IPS-NIHi7 (cell line): Measurements from ENCODE around the gene CAMTA1.

Experiments
- DNase-seq: peaks from one replicate; pipeline ENCODE4 v3.0.0; 2012; ENCODE audit warnings: mixed read lengths; ENCODE audit errors: extremely low spot score

CAMTA1 gene

DNA sequence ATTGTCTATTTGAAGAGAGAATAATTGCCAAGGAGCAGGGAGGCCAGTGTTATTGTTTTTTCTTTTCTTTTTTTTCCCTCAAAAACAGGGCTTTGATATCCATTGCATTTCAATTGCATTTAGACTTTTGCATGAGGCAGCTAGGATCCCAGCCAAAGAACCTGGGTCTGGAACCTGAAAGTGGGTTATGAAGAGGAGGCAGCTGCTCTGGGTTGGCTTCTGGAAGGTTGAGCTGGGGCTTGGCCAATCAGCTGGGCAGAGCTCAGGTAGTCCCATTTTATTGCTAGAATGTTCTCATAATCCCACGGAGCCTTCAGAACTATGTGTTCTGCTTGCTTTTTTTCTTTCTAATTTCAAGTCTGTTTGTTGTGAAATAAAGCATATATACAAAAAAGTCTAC is 218.9 kb downstream of the CAMTA1 start:
- DNase-seq = no peak

DNA sequence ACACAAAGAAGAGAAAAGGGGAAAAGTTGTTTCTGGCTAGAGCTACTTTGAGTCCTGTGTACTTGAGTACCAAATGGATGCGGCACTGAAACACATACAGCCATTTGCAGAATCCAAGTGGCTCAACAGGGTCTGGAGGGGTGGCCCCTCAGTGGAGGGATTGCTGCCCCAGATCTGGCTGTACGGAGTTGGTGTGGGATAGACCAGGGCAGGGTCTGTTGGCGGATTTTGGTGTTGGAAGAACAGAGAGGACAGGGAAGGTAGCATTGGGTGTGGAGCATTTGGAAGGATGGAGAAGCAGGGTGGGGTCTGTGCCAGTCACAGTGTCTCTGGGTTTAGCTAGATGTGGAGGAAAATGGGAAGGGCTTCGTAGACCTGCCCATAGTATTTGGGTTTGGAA is 220.5 kb downstream of the CAMTA1 start:
- no peak for DNase-seq

DNA sequence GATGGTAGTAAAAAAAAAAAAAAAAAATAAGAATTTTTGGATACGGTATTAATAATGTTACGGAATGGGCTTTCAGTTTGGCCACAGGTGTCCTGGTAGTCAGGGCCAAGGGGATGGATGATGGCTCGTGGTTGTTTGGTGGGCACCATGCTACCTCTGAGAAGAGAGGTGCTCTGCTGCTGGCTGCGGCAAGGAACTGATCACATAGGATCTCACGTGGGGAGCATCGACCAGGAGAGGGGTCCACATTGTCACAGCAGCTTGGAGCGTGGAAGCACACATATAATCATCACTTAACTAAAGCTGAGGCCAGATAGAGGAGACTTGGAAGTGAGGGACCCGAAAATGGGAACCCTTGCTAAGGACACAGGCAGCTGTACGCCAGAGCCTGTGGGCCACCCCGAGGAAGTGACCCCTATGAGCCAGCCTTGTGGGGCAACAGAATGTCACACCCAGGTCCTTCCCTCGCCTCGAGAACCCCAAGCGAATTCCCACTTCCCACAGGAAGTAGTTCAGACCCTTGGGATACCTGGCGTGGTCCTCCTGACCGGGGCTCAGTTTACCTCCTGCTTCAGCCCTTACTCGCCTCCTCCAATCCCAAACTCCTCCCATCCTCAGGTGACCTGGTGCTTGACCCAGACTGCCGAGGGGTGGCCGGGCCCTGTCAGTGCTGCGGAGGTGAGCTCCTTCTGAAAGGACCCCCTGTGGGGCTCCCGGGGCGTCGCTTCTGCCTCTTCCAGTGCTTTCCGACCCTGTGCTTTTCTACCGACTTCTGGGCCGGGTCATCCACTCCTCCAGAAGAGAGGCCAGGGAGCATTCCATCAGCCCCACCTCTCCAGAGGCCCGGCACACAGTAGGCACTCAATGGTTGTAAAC is 222.0 kb downstream of the CAMTA1 start:
- no peak for DNase-seq

DNA sequence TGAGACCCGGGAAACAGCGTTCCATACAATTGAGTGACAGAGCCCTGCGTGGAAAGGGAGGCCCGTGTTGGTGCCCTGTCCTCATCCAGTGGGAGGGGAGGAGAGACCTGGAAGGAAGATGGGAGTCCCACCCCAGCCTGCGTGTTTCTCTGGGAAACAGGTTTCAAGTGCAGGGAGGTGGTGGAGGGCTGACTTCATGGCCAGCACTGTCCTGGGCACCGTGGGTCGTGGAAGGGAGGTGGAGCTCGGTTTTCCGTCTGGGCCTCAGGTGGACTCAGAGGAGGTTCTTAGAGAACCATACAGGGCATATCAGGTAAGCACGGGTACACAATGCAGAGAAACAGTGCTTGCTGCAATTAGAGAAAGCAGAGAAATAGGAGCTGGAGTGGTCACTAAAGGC is 222.6 kb downstream of the CAMTA1 start:
- DNase-seq = no peak

DNA sequence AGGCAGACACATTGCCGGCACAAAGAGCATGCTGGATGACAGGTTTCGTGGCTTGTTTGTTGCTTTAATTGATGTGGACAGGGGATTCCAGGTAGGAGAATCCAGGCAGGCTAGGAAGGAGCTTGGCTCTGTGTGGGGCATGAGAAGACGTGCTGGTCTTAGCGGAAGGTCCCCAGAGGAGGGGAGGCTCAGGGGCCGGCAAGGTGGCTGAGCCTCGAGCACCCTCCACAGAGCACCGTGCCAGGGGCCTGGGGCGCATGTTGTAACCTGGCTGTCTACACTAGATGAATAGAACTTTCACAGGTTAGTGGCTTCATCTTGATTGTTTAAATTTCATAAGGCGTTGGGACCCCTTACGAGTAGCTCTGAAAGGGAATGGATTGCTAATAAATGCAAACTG is 223.1 kb downstream of the CAMTA1 start:
- no peak for DNase-seq

DNA sequence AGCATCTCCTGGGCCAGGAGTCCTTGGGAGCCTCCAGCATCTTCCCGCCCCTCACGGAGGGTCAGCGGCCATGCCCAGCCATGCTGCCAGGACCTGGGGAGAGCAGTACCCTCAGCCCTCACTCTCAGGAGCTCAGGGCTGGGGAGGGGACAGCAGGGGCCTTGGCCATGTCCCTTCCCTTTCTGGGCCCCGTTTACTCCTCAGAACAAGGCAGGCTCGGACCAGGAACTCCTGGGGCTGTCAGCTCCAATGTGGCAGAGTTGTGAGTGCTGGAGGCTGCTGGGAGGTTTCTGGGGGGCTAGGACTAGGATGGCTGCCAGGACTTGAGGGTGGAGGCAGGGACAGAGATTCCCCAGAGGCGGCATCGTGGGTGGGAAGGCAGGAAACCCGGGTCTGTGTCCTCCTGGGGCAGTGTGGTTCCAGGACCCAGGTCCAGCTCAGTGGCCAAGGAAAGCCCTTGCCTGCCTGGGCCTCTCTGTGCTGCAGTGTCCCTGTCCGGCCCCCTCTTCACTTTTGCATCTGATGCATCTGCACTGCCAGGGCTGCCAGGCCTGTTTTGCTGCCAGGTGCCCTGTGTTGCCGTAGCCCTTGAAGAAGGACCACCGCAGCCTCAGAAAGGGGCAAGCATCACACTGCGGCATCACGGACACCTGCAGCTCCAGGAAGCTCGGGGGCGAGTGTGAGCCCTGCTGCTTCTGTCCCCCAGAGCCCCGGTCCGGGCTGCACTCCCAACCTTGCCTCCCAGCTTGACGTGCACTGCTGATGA is 223.9 kb downstream of the CAMTA1 start:
- no peak for DNase-seq

DNA sequence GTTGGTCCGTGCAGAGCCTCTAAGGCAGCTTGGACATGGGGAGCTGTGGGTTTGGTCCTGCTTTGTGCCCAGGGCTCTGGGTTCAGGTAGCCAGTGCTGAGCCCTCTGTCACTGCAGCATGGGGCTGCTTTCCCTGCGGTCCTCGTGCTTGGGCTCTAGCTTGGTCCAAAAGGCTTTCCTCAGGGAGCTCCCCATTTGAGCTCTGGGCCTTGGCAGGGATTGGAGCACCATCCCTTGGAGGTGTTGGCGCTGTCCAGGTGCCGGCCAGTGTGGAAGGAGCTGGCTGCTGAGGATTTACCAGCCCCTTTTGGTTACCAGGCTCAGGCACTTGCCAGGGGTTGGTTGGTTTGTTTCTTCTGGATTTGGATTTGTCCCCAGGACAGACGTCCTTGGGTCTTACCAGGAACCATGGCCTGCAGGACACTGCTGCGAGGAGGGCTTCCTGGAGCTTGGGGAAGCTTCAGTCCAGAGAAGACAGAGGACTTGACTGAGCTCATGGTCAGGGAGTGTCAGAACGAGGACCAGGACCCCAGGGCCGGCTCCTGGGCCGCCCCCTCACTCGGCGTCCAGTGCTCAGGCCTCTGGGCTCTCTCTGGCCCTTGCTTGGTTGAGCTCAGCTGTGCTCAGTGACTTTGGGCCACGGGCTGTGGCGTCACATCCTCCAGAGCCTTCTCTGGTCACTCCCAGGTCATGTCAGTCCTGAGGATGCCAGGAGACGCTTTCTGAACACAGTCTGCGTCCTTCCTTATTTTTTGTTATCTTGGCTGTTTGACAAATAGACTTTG is 224.7 kb downstream of the CAMTA1 start:
- no peak for DNase-seq

DNA sequence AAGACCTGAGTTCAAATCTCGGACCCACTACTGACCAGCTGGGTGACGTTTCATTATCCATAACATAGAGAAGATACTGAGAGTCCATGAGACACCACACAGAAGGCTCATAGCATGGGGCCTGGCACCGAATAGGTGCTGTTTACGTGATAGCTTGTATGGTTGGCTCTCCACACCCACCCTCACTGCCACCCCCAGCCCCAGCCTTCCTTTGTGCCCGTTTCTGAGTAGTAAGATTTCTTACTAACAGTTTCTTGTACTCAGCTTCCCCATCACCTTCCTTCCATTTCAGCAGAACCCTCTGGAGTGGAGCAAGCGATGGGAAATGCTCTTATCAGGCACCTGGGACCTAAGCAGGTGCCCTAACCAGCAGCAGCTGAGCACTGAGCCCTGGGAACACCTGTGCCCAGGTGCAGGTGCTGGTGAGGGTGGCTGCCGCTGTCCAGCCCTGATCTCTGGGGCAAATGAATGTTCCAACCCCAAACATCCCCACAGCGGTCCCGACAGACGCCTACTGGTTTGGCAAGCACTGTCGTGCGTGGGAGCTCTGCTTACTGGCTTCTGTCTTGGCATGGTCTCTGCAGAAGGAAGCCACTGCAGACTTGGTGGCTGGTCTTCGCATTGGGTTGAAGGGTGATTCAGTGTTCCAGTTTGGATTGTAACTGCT is 225.4 kb downstream of the CAMTA1 start:
- no peak for DNase-seq

DNA sequence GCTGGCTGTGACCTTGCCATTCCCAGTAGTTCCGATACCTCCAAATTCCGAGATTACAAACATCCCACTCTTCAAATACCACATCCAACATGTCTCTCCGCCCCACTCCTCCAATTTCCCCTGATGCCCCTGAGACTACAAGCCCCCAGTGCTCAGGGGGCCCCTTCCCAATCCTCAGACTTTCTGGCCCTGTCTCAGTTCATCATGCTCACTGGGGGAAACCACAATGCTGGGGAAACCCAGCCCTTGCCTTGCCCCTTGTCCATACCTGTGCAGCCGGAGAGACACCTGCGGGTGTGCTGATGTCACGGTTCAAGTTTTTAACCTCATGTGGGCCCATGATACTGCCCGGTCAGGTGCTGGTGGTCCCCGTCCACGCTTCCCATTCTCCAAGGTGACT is 226.6 kb downstream of the CAMTA1 start:
- DNase-seq = peak; percentile 2

DNA sequence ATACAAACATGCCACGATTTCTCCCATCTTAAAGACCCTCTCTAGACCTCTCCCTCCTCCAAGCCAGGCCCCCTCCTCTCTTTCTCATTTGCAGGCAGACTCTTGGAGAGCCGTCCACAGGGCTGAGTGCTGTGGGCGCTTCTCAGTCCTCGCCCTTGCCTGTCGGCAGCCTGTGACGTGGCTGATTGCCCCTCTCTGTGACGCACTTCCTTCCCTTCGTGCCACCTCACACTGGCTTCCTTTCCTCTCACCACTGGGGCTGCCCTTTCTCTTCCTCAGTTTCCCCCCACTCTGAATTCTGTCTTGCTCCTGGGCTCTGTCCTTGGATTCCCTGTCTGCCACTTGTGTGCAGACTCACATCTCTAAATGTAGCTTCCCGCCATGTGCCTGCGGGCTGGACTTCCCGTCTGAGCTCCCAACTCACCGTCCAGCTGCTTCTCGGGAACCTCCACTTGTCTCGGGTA is 227.2 kb downstream of the CAMTA1 start:
- peak; percentile 9 for DNase-seq

DNA sequence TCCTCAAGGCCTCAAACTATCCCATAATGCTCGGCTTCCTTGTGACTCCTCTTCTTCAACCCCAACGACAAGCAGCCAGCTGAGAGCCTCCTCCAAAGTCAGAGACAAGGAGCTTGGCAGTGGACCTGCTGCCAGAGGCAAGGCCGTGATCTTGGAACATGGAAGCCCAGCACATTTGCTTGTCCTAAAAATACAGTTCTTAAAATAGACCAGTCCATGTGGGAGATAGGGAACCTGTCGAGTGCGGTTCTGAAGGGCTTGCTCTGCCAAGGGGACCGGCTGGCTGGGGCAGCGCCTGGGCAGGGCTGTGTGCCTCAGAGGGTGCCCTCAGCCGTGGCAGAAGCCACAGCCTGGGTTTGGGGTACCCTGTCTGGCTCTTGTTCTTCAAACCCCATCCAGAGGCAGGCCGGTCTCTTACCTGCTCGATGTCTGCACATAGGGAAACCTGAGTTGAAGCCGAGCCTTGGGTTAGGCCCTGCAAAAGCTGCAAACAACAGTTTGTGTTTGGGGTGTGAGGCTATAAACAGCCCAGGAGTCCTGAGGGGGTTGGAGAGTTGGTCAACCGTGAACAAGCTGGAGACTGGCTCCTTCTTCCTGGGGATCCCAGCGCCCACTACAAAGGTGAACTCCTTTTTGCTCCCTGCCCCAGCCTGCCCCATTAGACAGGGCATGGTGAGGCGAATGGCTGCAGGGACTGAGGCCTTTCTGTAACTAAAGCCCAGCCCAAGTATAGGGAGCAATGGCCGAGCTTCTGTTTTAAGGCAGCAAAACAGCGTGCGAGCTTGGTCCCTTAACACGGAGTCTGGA is 228.8 kb downstream of the CAMTA1 start:
- DNase-seq = no peak

DNA sequence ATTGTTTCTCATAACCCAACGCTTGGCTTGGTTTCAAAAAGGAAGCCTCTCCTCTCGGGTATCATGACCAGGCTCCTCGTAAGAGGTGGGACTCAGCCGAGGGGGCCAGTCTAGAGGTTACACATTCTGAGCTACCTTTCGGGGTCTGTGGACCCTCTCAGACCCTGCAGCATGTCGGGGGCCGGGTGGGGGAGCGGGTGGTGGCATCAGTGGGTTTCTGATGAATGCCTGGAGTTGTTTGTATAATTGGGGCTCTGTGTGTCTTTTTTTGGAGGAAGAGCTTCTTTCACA is 229.3 kb downstream of the CAMTA1 start:
- DNase-seq = peak; percentile 6

DNA sequence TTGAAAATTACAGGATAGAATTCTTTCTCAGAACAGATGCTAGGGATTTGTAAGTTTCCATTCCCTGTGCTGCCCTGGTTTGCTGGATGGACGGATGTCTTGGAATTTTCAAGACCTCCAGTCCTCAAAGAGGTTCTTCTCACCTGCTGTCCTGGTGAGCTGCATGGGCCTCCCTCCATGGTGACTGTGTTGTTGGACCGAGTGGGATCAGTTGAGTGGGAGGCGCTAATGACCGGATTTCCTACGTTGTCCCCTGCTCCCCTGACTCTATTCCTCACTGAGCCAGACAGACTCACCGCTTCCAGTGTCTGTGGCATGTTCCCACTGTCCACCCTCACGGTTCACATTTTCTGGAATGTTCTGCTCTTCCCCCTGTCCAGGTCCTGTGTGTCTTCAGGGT is 229.8 kb downstream of the CAMTA1 start:
- peak; percentile 9 for DNase-seq

DNA sequence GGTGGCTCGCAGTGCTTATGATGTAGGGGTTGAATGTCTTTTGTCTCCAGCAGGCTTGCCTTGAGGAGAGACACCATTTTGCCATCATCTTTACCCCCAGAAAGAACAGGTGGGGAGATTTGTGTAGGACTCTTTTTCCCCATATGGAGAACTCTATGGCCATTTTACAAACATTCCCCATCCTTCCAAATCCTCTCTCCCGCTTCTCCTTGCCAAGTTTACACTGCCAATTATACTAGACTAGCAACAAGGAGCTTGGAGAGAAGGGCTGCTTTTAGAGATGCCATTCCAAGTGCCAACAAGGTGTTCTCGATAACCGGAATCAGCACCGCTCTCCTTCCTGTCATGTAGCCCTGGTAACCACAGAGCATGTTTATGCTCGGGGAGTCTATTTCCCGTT is 233.1 kb downstream of the CAMTA1 start:
- DNase-seq = no peak

DNA sequence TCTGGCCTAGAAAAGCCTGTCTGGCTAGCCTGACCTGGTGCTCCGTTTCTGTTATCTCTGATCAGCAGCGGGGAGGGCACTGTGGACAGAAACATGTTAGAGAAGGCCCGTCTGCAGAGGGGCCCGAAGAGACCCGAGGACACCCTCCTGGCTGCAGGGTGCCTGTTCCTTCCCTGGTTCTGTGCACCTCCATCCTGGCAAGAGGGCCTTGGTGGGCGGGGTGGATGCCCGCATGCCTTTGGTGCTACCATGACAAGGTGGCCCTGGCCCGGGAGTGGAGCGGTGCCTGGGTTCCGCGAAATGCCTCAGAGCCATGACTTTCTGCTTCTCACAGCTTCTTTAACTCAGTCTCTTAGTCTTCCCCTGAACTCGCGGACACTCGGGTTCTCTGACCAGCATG is 233.6 kb downstream of the CAMTA1 start:
- no peak for DNase-seq

DNA sequence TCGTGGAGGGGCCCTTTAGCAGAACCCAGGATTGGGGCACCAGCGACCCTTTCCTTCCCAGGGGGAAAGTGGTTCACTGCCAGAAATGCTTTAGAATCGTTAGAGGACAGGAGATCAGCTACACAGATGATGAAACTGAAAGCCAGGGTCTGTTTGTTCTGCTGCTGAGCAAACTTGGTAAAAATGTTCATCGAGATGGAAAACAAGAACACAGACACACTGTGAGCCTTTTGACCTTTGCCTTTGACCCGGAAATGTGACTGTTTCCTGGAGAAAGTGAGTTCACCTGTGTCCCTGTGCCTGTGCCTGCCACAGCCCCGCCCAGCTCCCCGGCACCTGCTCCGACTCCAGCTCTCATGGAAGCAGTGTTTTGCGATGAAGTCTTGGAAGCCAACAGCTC is 234.3 kb downstream of the CAMTA1 start:
- no peak for DNase-seq

DNA sequence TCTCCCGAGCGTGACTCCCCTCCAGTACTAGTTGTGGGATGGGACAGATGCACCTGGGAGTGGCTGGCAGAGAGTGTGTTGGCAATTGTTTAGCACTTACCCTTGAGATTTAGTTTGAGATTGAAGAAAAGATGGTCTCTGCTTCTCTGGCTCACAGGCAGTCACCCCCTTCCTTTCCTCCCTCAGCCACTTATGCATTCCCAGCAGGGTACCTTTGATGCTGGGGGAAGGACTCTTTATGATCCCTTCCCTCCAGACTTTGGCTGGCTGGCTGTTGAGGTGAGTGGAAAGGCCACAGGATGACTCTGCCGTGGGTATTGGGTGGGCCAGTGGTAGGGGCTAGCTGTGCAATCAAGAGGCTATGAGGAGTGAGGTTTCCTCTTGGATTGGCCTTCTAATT is 236.8 kb downstream of the CAMTA1 start:
- peak; percentile 48 for DNase-seq

DNA sequence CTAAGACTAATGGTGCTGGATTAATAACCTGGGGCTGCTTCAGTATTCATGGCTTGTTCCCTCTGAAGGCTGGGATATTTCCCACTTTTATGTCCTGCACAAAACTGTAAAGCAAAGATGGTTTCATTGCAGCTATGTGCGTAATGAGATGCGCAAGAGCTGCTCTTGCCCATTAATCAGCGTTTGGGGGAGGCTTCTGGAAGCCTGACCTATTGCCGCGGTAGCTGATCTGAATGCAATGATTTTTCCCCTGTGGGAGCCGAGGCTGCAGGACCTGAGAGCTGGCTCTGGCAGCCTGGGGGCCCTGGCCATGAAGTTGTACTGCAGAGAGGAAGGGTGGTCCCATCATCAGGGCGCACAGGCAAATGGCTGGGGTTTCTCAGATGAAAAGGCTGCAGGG is 239.8 kb downstream of the CAMTA1 start:
- no peak for DNase-seq

DNA sequence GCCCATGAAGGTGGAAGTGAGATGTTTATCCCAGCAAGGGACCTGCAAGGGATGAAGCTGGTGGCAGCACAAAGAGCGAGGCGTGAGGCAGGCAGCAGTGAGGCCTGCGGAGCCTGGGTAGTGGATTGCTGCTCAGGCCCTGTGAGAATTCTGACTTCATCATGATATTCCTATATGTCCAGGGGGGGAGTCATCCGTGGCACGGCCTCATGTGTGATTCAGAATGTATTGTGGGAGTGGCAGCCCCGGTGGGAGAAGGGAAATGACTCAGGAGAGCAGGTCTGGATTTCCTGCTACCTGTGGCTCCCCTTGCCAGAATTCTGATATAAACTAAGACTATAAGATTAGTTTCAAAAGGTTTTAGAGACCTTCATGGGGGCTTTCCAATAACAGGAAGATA is 240.9 kb downstream of the CAMTA1 start:
- no peak for DNase-seq

DNA sequence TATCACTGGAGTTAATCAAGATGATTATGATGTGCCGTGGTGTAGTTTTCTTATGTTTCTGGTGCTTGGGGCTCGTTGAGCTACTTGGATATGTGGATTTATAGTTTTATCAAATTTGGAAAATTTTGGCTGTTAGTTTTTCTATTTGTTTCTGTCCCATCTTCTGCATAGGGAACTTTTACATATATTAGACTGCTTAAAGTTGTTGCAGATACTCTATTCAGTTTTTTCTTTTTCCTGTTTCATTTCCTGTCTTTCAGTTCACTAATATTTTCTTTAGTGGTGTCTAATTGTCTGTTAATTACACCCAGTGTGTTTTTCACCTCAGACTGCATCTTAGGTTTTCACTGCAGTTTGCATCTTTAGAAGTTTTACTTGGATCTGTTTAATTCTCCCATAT is 247.7 kb downstream of the CAMTA1 start:
- DNase-seq = no peak

DNA sequence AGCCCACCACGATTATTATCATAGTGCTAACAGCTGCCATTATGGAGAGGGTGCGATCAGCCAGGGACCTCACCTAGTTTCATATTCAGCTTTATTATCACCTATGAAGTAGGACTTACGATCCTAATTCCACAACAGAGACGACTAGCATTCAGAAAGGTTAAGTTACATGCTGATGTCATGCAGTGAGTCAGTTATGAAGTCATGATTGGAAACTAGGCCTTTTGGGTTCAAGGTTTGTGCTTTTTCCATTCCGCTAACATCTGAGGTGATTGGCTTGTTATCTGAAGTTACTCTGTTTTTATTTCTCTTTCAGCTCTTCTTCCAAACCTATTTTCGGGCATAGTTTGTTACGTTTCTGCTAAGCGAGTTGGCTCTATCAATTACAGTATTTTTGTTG is 251.1 kb downstream of the CAMTA1 start:
- no peak for DNase-seq
